GM19463 (cell line): Measurements from ENCODE around the gene ELK1.

Experiments used
- ATAC-seq: cut with Tn5 transposase; IDR thresholded peaks from one replicate; pipeline ENCODE4 v1.9.1; 2021; ENCODE audit warnings: mild to moderate bottlenecking, moderate library complexity; ENCODE audit not compliant: unreplicated experiment

The ELK1 gene

GRCh38 chrX:47646636-47647035, 3.7 kb downstream of the ELK1 start:
- no peak for ATAC-seq

- ATAC-seq: no peak
Measured at GRCh38 chrX:47645530-47645929, 4.8 kb downstream of the ELK1 start.

- ATAC-seq: no peak
Measured at GRCh38 chrX:47644557-47645091, 5.7 kb downstream of the ELK1 start.

GRCh38 chrX:47643926-47644325, 6.4 kb downstream of the ELK1 start:
- no peak for ATAC-seq

GRCh38 chrX:47638816-47639215, 11.5 kb downstream of the ELK1 start:
- no peak for ATAC-seq

- ATAC-seq: peak; percentile 84
Measured at GRCh38 chrX:47637546-47638195, 12.7 kb downstream of the ELK1 start.

- ATAC-seq: no peak
Measured at GRCh38 chrX:47634871-47635575, 15.3 kb downstream of the ELK1 start.

GRCh38 chrX:47633689-47634590, 16.4 kb downstream of the ELK1 start:
- ATAC-seq: no peak

- ATAC-seq: no peak
Measured at GRCh38 chrX:47632666-47633065, 17.7 kb downstream of the ELK1 start.

GRCh38 chrX:47631676-47632075, 18.7 kb downstream of the ELK1 start:
- ATAC-seq: no peak

- no peak for ATAC-seq
Measured at GRCh38 chrX:47629419-47630200, 20.8 kb downstream of the ELK1 start, which contains the start of gene CFP. Gene CFP (minus strand): TSS chrX:47629930. CDS start chrX:47629844, 86 bp downstream.

- no peak for ATAC-seq
Measured at GRCh38 chrX:47628982-47629381, 21.4 kb downstream of the ELK1 start.

- ATAC-seq: no peak
Measured at GRCh38 chrX:47625365-47625764, 25.0 kb downstream of the ELK1 start.

GRCh38 chrX:47623540-47624027, 26.8 kb downstream of the ELK1 start:
- ATAC-seq: no peak

- ATAC-seq: no peak
Measured at GRCh38 chrX:47621851-47622250, 28.5 kb downstream of the ELK1 start.

GRCh38 chrX:47620303-47620685, 30.1 kb downstream of the ELK1 start:
- ATAC-seq: no peak

- ATAC-seq: peak; percentile 74
Measured at GRCh38 chrX:47619486-47620302, 30.7 kb downstream of the ELK1 start, which contains the start of gene SYN1. Gene SYN1 (minus strand): TSS chrX:47619857. CDS start chrX:47619728, 129 bp downstream.

GRCh38 chrX:47618923-47619485, 31.4 kb downstream of the ELK1 start:
- no peak for ATAC-seq

GRCh38 chrX:47614618-47615017, 35.7 kb downstream of the ELK1 start:
- no peak for ATAC-seq
